ENCODE data around the gene TRMO. TPM values are rescaled to one million over a fixed set of nuclear protein-coding genes. Genes with fewer than 3 reads are reported as not detected.

TRMO gene
- total and polyA plus RNA-seq, 2 of the 13 experiments (the other 11 are each of a cell fraction or from before 2014, with no cell fraction given), result 8.7 to 18.6 TPM

DNA sequence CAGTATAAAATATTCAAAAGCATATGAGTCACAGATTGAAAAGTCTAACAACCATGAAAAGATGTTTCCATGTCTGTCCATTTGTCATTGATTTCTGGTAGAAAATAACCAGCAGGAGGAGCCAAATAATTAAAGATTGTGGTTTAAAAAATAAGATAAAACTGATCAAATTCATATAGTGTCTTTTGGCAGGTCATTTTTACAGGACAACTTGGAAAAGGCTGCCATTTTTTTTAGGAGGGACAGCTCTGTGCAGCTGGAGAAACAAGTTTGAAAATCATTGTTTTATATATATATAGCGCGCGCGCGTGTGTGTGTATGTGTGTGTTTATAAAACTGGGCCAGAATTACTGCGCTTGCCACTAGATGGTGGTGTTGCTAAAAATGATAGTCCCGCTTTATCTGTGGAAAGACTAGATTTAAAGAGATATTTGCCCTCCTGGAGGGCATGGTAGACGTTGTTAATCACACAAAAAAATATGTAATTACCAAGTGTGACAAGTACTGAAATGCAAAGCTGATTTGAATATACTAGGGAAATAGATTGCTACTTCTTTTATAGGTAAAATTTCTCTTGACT, 1.3 kb upstream of the TRMO start (continued):
- TF ChIP-seq ZBTB39 (CRISPR knock-in tag; IDR thresholded peaks at IDR 0.05) (no peak), NCOA5 (CRISPR knock-in tag; IDR thresholded peaks at IDR 0.05) (no peak), IRF2 (CRISPR knock-in tag; IDR thresholded peaks at IDR 0.05) (no peak), ZNF292 (CRISPR knock-in tag; IDR thresholded peaks at IDR 0.05; ENCODE audit: borderline replicate concordance, low read depth) (no peak), ZNF577 (CRISPR knock-in tag; IDR thresholded peaks at IDR 0.05; ENCODE audit: borderline replicate concordance, low read depth) (no peak), ZNF451 (CRISPR knock-in tag; IDR thresholded peaks at IDR 0.05) (no peak), AHDC1 (CRISPR knock-in tag; IDR thresholded peaks at IDR 0.05; ENCODE audit: borderline replicate concordance) (no peak), CREM (IDR thresholded peaks at IDR 0.05) (0 out of 2 replicates have a peak, but pooled peaks have one; percentile 9), CREM (CRISPR knock-in tag; IDR thresholded peaks at IDR 0.05) (no peak), NFAT5 (CRISPR knock-in tag; IDR thresholded peaks at IDR 0.05) (no peak), SPEN (CRISPR knock-in tag; IDR thresholded peaks at IDR 0.05; ENCODE audit: low read depth) (no peak), ZBTB7B (CRISPR knock-in tag; IDR thresholded peaks at IDR 0.05) (no peak), ZNF33A (CRISPR knock-in tag; IDR thresholded peaks at IDR 0.05; ENCODE audit: borderline replicate concordance) (no peak), ATF7-NPFF (CRISPR knock-in tag; IDR thresholded peaks at IDR 0.05; ENCODE audit: low read depth) (no peak), REL (CRISPR knock-in tag; conservative IDR thresholded peaks at IDR 0.05) (no peak), MAFG (CRISPR knock-in tag; IDR thresholded peaks at IDR 0.05) (no peak), KAT7 (CRISPR knock-in tag; IDR thresholded peaks at IDR 0.05; ENCODE audit: borderline replicate concordance) (no peak), EHMT2 (IDR thresholded peaks at IDR 0.05; ENCODE audit: borderline replicate concordance, low read depth, low read length) (no peak)
